ENCODE results near the gene POLR3G.

Gene POLR3G

DNA sequence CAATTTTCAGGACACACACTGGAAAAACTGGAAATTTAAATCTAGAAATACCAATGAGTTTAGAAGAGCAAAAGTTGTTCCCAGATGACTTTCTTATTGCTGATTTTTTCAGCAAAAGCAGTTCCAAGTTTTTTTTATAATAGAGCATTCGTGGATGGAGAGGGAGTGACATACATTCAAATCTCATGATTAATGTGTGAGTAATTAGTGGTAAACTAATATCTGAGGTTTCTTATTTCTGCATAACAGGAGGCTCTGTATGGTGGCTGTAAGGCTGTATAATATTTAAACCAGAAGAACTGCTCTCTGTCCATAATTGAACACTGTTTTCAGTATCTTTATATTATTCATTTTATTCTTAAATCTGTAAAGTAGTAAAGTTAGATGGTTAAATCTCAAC, 28.9 kb downstream of the POLR3G start:
- DNase-seq (ENCODE audit: low spot score) = no peak

DNA sequence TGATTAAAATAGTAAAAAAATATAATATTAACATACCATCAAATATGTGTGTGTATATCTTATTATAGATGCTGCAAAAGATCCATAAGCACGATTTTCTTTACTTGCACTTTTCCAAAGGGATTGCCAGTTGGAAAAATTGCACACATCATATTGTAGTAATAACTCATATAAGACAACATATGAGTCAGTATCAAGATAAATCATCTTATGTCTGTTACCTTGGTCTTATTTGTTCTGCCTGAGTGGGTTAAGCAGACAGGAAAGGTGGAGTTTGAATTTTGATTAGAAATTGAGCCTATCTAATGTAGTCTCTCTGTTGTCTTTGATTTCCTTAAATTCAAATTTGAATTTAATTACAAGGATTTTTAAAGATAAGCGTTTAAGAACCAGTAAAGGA, 30.1 kb downstream of the POLR3G start:
- DNase-seq (ENCODE audit: low spot score) = no peak

DNA sequence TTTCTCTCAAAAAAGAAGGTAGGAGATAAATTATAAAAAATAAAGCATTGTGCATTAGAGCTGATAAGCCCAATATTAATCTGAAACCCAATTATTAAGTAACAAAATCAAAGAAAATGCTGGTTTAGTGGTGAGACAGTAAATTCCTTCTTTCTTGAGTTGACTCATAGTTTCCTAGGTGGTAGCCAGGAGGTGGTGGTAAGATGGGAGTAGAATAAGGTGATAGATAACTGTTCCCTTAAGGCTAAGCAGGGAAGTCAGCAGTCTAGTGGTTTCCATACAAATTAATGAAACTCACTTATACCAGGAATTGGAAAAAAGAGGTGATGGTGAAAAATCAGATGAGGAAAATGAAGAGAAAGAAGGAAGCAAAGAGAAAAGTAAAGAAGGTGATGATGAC, 31.6 kb downstream of the POLR3G start:
- no peak for DNase-seq (ENCODE audit: low spot score)

DNA sequence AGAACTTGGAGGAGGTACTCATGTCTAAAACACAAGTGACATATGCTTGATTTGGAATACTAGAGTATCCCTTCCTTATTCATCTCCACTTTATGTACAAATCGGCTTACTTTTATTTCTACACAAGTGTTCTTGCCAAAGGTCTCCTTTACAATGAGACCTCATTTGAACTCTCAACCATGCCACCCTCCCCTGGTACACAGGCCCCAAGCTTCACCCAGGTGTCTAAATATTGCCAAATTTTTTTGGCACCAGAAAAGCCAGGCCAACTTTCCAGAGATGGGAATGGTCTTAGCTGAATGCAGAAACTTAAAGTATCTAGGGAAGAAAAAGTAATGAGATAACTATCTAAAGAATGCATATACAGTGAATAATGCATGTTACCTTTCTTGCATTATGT, 35.8 kb downstream of the POLR3G start:
- DNase-seq (ENCODE audit: low spot score) = no peak

DNA sequence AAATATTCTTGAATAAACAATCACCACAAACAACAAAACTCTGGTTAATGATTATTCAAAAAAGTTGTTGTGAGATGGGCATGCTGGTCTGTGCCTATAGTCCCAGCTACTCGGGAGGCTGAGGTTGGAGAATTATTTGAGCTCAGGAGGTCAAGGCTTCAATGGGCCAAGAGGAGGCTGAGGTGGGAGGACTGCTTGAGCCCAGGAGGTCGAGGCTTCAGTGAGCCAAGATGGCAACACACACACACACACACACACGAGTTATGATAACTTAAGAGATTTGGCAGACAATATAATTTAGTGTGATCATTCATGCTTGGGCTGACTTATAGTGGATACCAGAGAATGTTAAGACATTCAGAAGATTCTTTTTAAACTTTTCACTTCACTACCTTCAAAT, 39.9 kb downstream of the POLR3G start:
- DNase-seq (ENCODE audit: low spot score) = no peak

DNA sequence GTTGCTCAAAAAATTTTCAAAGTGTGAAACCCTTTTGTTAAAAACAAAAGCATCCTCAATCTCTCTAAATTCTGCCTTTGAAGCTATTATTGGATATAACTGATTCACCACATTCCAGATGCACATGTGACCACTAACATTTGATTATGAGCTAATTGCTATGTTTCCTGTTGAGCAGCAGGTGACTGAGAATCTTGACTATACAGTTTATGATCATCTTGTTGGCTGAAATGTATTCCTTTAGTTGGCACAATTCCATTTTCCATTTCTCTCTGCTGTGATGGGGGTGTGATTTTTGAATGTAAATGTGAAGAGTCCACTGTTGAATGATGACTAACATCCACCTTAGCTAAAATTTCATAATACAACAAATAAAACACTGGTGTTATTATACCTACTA, 44.0 kb downstream of the POLR3G start:
- no peak for DNase-seq (ENCODE audit: low spot score)

DNA sequence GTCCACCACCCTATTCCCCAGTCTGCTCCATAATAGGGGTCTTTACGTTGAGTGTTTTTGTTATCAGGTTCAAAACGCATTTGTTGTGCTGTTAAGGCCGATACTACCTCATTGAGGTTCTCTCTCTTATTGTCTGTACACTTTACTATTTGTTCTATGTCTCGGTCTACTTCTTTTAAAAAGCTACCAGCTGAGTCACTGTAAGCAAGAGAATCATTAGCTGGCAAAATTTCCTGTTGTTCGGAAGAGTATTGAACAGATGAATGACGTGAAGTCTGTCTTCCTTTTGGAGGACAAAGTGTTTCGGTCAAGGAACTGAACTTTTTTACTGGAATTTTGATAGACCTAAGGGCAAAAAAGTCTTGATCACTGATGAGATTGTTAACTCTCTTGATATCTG, 44.4 kb downstream of the POLR3G start:
- no peak for DNase-seq (ENCODE audit: low spot score)

DNA sequence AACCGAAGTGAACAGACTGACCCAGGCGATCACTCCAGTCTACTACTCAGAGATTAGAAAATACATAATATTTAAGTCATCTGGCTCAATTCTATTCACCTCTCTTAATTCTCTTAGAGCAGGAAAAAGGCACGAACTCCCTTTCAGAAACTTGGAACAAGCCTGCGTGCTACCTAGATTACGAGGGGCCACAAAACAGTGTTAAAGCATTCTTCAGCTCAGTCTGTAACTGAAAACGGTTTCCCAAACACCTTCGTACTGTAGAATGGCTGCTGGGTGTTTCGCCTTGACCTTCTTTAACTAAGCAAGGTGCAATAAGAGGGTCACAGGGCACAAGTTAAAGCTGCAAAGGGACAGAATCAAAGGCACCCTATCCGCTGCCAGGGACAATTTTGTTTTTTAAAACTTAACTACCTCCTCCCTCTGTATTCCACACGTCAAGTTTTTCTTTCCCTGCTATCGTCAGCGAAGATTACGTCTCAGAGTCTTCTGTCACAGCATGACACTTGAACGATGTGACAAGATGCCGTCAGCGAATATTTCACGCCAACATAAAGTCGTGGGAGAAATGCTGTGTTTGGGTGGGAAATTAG, 54.0 kb downstream of the POLR3G start:
- DNase-seq (ENCODE audit: low spot score) = peak; percentile 22

DNA sequence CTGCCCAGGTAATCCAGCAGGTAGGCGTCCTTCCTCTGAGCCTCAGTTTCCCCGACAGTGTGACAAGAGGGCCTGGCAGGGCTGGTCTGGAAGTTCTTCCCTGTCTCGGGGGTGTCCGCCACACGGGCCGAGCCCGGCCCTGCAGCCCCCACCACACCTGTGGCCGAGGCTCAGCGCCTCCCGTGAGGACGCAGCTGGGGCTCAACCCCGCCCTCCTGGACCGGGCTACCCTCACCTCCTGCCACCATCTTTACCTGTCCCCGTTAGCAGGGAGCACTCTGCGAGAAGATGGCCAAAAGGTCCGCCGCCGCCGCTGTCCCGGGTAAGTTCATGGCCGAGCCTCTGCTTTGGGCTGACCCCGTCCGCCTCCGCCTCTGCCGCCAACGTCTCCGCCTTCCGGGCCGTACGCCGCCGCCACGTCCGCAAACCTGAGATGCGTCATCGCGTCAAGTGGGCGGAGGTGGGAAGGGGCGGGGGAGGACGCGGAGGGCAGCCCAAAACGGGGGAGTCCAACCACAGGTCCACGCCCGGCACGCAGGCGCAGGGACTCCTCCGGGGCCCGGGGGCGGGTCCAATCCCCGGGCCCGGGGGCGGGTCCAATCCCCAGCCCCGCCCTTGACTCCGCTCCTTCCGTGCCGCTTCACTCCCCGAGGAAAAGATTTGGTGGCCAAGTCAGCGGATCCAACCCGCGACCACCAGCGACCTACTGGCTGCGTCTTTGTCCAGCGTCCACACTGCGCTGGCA, 54.7 kb downstream of the POLR3G start, which contains the start of gene LYSMD3:
LYSMD3 (minus strand) TSS at position 391 of the 745 bp plus-strand sequence. CDS start 4,295 bp downstream, outside the sequence.
- peak; percentile 95 for DNase-seq (ENCODE audit: low spot score)

DNA sequence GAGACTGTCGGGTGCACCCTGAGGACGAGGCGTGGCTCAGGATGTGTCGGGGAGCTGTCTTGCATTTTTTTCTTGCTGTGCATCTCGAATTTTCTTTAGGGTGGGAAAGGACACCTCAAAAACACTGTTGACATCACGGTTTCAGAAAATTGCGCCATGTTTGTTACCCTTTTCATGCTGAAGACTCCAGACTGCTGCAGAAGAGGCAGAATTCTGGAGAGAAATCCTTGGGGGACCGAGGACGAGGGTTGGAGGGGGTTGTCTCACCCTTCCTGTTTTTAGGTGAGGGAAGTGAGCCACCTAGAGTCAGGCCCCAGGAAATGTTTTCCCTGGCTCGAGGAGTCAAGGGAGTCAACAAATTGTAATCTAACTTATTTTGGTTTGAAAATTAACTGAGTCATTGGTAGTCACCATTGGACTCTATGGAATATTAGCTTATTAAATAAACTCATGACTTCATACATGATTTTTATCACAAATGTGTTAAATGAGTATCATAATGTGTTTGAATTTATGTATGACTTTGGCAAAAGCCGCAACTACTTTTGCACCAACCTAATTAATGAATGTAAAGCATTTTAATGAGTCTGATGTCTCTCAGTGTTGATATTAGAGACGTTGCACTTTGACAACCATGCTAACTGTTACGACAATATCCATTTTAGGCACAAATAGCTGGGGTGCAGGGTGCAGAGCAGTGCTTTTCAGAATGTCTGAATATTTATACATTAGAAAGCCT, 55.4 kb downstream of the POLR3G start:
- peak; percentile 76 for DNase-seq (ENCODE audit: low spot score)

DNA sequence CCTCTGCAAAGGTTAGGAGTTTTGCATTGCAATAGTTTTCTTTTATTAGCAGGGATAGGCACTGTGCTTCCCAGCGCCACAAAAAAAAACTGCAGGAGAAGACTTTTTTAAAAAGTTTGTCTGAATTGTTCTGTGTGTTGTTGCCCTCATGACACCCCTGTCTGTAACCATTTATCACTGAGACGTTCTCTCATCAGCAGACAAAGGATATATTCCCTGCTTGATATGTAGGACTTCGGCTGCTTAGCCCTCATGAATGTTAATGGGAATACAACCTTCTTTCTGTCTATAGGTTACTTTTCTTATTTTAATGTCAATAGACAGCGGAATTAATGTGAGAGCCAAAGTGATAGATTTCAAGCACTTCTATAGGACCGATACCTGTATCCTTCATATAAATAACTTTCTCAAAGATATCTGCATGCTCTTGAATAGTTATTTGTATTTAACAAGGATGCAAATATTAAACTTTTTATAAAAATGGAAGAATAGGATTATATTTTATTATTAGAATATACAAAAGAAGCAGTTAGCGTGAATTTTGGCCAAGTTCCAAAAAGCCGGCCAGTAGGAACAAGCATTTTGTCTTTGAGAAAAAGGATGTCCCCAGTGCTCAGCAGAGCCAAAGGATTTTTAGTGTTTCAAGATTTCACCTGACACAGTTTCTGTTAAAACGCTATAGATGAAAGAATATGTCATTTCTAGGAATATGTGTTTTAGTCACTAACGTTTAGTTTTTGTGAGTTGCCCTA, 56.2 kb downstream of the POLR3G start:
- no peak for DNase-seq (ENCODE audit: low spot score)

DNA sequence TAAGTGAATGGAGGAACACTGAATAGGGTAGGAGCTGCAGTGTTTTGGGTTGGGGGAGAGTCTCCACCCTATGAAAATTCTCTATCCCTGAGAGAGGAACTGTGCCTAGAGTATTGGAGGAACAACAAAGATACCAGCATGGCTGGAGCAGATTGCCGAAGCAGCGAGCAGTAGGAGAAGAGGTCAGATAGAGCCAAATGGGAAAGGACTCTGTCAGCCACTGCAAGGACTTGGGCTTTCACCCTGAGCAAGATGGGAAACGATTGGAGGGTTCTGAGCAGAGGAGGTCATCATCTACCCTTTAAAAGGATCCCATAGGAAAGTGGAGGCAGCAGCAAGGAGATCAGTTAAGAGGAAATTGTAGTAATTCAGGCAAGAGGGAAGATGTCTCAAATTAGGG, 59.1 kb downstream of the POLR3G start:
- no peak for DNase-seq (ENCODE audit: low spot score)

DNA sequence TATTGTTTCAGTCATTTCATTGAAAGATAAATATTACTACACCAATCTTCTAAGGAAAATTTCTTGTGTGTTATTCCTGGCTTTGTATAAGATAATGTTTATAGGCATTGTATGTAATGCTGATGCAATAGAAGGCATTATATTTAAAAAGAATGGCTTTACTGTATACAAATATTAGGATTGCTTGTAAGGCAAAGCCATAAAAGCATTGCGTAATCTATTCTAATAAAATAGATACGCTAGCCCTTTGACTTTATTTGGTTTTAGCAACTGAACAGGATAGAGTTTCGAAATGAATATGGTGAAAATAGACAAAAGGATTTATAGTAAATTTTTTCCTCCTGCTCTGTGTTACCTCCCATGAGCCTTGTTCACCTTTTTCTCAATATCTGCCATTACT, 60.3 kb downstream of the POLR3G start:
- DNase-seq (ENCODE audit: low spot score) = no peak

DNA sequence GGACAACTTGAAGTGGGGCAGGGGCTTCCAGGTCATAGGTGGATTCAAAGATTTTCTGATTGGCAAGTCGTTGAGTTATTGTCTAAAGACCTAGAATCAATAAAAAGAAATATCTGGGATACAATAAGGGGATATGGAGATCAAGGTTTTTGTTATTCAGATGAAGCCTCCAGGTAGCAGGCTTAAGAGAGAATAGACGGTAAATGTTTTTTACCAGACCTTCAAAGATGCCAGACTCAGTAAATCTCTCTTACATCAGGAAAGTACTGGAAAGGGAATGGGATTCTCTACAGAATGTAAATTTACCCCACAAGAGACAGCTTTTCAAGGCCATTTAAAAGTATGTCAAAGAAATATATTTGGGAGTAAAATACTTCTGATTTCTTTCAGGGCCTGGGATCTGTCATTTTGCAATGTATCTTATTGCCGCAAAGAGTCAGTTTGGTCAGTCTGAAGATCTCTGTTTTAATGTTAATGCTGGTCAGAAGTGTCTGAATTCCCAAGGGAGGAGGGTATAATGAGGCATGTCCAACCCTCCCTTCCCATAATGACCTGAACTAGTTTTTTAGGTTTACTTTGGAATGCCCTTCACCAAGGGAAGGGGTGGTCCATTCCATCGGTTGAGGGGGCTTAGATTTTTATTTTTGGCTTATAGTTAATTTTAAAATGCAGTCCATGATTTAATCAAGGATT, 68.3 kb downstream of the POLR3G start:
- DNase-seq (ENCODE audit: low spot score) = no peak

DNA sequence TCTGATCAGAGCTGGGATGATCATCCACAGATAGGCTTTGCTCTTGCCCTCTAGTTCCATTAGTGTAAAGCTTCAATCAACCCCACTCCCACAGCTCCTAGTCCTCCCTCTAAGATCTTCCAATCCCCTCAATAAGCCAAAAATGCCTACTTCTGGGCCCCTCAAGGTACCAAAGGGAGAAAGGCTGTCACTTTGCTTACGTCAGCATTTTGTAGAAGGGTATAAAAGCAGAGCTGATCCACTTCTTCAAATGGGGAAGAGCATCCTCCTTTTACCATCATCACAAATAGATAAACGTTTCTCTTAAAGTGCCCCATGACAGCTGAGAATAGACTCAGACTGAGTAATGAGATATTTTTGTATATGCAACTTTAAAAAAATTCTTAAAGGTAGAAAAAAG, 70.8 kb downstream of the POLR3G start:
- DNase-seq (ENCODE audit: low spot score) = no peak

DNA sequence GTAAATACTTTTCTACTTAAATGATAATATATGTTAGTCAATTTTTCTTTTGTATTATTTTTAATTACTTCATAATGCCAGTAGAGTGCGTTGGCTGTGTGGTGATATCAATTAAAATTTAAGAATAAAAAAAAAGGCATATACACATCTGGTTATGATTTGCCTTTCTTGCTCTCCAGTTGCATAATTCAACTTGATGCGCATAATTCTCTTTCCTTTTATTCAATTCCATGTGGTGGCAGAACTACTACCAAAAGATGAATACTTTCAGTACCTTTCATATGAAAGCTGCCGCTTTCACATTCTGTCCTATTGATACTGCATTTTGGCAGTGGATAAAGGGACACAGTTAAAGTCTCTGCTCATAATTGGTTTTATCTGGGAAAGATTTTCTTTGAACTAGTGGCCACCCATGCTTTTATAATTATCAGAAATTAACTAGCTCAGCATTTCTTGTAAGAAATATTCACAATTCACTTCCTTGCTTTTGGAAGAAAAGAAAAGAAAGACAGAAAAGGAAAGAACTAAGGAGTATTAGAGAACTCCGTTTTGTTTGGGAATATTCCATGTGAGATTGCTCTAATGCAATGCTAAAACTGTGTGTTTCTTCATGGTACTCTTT, 71.7 kb downstream of the POLR3G start:
- no peak for DNase-seq (ENCODE audit: low spot score)

DNA sequence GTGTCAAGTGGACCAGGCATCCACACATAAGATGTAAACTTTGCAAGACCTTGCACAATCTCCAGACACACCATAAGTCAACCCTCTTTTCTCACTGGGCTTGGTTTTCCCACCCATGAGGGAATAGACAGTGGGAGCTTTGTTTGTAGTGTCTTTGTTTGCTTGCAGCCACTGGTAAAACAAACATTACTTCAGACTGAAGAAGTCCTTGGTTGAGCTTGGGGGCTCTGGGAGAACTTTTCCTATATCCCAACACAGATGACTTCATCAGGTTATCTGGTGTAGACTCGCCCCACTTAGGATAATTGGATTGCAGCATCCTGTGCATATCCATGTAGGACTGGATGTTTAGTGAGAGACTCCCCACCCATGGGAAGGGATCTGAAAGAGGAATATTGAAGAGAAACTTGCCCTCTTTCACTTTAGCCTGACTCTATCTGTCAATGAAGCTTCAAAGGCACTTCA, 72.4 kb downstream of the POLR3G start:
- DNase-seq (ENCODE audit: low spot score) = no peak

DNA sequence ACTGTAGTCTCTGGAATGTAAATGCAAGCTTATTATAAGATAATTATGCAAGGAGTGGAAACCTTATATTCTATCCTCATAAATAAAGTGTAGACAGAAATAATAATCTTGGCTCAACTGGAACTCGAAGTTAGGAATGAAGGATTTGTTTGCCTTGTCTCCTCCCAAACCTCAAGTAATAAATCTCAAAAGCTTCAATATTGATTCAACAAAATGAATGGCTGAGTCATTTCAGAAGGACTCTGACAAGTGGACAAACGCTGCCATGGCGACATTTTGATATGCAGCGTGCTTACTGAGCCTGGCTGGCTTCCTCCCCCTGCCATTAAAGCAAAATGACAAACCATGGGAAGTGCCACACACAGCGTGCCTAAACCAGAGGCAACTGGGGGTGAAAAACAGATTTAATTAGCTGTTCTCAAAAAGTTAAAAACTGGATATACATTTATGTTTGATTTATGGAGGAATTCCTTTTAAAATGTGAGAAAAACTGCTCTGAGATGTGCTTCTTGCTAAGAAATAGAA, 73.5 kb downstream of the POLR3G start:
- no peak for DNase-seq (ENCODE audit: low spot score)

DNA sequence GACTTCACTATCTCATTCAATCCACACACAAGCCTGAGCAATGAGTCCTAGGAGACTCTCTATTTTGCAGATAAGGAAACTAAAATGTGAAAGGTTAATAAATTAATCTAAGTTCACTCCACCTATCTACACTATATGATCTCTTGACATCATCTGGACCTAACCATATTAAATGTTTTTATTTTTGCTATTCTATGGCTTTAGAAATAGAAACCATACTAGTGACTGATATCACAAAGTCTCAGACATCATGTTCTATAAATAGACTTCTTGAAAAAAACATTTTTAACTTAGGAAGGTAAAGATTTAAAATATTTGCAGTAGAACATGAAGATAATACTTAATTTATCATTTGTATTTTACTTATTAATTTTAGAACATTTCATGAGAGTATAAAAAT, 74.6 kb downstream of the POLR3G start:
- DNase-seq (ENCODE audit: low spot score) = no peak

DNA sequence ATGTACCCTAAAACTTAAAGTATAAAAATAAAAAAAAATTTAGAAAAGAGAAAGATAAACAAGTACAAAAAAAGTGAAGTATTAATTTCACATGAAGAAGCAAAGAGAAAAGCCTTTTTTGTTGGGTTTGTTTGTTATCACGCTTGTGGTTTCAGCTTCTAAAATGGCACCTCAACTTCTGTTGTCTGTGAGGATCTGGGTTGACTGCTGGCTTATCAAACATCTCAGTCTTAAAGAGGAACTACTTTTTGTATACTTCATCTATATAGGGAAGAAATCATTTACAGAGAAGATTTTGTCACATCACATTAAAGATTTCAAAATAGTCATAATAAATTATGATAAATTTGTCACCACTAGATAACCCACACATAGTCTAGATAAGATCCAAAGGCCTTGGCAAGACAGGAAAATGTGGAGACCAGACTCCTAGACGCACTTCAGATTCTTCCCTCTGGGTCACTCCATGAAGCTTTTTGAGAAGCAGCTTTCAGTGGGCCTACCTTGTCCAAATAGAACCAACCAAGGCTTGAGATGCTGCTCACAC, 75.1 kb downstream of the POLR3G start:
- no peak for DNase-seq (ENCODE audit: low spot score)

DNA sequence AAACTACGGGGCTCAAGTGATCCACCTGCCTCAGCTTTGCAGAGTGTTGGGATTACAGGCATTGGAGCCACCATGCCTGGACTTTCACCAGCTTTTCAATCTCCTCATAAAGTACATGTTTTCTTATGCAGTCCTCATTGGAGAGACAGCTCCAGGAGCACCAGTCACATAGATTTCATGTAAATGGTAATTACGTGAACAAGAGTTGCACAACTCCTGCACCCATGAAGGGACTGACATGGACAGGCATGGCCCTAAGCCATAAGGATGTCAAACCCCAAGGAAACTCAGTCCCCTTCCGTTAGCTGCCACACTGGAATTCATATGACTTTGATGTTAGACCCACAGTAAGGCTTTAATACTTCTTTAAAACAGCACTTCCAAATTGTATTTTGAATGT, 76.3 kb downstream of the POLR3G start:
- no peak for DNase-seq (ENCODE audit: low spot score)

Measured in CD4-positive, alpha-beta T cell treated with Interleukin-2 at 100 ng/mL for 4 hours (primary cell).